ENCODE measurements around the gene SLTM.
"Not testable (repeated sequence)": the region's sequence is repeated elsewhere in the genome, so short reads cannot be mapped to it uniquely, and the experiment has no call there.

Gene SLTM

DNA sequence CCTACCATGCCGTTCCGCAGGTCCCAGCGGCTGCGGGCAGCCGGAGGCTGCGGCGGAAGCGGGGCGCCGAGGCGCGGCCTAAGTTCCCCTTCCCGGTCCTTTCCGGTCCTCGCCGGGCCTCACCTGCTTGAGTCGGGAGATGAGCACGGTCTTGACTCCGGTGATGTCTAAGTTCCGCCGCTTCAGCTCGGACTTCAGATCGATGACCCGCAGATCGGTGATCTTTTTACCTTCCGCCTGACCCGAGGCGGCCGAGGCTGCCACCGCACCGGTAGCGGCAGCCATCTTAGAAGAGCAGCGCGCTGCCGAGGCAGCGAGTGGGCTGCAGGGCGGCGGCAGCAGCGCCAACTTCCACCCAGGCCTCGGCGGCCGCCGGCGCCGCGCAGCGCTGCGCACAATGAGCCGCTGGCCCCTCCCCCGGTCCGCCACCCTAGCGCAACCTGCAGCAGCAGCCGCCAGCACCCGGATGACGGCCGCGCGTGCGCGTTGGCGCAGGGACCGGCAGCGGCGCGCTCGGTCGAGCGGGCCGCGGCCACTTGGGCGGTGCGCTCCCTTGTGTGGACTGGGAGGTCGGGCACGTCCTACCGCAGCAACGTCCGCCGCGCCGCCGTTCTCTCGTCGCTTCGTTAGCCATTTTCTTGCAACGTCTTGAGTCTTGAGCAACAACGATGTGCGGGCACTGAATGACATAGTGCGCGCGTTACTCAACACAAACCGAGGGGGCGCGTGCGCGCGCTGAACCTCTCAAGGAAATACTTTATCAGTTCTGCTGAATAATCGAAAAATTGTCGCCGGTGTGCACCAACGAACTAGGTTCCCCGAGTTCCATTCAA is at the start of gene SLTM:
SLTM (minus strand) TSS at position 399 of the 833 bp plus-strand sequence; CDS start at position 285, 114 bp downstream.
- peak; percentile 97 for DNase-seq (ENCODE audit: low spot score)

DNA sequence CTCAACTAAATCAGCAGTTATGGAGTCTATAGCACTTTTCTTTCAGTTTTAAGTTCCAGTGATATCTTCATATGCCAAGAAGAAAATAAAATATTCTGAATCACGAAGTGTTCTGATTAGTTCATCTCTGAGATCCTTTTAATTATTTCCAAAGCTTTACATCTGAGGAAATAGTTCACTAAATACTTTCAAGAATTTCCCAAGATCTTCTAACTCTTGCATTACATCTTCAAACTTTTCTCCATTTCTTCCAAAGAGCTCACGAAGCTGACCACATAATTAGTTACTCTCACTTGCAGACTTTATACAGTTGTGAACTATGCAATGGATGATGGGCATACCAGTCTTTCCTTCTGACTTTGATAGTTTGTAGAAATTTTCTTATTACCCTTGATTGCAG is 49.8 kb upstream of the SLTM start:
- no peak for DNase-seq (ENCODE audit: low spot score)

DNA sequence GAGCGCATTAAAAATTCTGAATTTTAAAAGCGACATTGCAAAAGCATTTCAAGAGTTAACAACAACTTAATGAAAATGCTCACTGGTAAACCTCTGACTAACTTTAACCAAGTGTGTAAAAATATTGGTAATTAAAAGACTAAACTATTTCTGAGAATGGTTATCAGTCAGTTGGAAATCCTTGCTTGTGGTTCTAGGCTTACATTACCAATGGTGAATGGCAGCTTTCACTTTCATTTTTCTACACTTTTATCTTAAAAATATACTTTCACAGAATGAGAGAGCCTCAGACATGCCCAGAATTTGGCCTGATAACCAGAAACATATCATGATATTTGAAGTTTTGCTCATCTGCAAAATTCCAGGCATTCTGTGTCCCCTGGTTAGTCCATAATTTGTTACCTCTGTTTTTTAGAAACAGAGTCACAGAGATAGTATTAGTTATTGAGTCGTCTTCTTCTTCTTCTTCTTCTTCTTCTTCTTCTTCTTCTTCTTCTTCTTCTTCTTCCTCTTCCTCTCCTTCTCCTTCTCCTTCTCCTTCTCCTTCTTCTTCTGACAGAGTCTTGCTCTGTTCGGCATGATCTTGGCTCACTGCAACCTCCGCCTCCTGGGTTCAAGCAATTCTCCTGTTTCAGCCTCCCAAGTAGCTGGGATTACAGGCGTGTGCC is 48.5 kb upstream of the SLTM start:
- no peak for DNase-seq (ENCODE audit: low spot score)

DNA sequence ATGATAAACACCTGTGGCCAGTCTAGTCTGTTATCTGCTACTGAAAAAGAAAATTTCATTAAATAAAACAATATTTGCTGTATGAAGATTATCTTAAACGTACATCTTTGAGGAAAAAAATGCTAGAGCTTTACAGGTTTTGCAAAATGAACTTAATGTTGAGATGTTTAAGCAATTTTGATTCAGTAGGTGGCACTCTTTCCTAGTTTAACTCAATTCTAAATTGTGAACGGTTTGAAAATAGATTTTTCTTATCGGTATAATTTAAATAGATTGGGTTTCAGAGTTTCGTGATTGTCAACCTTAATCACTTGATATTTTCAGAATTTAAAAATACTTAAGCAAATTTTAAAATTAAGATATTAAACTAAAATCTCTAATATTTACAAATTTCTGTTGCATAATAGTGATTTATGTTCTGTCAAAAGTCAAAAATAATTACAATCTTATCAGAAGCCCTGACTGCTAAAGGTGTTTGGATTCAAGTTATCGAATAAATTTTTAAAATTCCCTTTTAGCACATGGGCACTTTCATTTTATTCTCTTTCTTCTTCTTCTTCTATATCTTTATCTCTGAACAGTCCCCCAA is 47.0 kb upstream of the SLTM start:
- no peak for DNase-seq (ENCODE audit: low spot score)

DNA sequence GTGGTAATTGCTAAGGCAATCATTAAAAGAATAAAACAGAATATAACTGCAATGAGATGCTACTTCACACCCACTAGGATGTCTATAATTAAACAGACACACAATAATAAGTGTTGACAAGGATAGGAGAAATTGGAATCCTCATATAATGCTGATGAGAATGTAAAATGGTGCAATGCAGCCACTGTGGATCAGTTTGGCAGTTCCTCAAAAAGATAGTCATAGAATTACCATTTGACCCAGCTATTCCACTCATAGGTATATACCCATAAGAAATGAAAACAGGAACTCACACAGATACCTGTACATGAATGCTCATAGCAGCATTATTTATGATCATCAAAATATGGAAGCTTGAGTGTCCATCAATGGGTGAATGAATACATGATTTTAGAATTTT is 44.4 kb upstream of the SLTM start:
- no peak for DNase-seq (ENCODE audit: low spot score)

DNA sequence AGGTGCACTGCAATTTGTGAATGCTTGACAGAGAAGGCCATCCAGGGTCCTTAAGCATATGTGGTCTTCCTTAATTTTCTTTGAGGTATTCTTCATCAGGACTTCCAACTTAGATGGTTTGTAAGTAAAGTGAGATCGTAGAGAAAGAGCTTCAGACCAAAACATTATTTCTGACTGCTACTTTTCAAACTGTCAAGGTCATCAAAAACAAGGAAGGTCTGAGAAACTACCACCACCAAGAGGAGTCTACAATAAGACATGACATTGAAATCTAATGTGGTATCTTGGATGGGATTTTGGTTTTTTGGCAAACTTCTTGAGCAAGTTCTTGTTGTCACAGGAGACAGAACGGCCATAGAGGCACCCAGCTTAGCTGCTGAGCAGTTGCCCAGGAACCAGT is 34.0 kb upstream of the SLTM start:
- DNase-seq (ENCODE audit: low spot score), result no peak

DNA sequence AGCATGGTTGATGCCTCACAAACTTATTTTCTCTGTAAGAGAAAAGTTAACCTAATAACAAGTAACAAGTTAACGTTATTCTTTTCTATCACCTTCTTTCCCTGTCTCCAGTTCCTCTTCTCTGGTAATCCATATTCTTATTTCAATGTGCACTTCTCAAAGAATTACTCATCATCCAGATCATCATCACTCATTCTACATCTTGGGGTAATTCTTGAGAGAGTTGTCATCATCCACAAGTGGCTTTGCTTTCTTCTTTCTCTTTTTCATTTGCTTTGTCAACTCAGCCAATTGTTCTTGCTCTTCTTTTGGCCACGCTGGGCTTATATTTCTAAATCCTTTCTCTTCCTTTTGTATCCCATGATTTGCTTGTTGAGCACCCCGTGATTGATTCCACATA is 33.2 kb upstream of the SLTM start:
- no peak for DNase-seq (ENCODE audit: low spot score)

DNA sequence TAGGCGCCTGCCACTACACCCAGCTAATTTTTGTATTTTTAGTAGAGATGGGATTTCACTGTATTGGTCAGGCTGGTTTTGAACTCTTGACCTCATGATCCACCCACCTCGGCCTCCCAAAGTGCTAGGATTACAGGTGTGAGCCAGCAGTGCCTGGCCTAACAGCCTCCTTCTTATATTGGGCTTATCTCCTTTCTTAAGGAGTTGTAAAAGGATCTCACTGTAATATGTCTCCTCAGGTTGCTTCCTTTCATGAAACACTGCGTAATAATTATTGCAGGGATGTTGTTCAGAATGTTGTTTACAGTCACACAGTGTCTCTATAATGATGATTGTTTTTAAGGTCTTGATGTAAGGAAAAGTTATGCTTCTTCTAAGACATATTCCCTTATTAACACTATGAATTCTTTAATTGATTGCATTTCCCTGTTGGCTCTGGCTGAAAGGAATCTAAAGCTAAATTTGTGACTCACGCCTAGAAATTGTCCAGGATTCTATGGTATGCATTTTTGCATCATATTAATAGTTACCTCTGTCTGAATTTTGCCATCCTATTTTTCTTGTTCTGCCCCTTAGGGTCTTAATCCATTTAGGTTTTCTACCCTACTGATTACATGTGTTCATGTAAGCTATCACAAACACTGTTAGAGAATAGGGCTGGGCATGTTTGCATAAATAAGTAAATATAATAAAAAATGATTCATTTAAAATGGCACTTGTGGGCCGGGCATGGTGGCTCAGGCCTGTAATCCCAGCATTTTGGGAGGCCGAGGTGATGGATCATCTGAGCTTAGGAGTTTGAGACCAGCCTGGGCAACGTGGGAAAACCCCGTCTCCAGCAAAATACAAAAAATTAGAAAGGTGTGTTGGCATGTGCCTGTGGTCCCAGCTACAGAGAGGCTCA is 29.4 kb upstream of the SLTM start:
- DNase-seq (ENCODE audit: low spot score), result no peak

DNA sequence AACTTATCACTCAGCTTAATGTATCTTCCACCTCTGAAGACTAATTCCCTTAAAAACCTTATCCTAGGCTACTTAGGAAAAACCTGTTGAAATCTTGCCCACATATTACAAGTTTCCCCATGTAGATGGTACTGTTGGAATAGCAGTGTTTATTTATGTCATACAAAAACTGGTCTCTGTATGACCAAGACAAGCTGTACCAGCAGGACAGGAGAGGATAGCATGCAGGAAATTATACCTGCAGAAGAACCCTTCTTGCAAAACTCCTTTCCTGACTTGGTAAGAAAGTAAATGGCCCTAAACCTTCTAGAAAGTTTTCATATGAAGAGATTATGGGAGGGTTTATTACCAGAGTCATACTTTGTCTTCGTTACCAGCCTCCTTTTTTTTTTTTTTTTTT is 28.7 kb upstream of the SLTM start:
- no peak for DNase-seq (ENCODE audit: low spot score)

DNA sequence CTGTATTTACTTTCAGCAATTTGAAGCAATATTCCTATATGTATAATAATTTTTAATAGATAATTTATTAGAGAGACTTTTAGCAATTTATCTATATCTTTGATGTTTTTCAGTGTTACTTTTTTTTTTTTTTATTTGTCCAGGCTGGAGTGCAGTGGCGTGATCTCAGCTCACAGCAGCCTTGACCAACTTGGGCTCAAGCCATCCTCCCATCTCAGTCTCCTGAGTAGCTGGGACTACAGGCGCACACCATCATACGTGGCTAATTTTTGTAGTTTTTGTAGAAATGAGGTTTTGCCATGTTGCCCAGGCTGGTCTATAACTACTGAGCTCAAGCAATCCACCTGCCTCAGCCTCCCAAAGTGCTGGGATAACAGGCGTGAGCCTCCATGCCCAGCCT is 25.3 kb upstream of the SLTM start:
- DNase-seq (ENCODE audit: low spot score), result no peak

DNA sequence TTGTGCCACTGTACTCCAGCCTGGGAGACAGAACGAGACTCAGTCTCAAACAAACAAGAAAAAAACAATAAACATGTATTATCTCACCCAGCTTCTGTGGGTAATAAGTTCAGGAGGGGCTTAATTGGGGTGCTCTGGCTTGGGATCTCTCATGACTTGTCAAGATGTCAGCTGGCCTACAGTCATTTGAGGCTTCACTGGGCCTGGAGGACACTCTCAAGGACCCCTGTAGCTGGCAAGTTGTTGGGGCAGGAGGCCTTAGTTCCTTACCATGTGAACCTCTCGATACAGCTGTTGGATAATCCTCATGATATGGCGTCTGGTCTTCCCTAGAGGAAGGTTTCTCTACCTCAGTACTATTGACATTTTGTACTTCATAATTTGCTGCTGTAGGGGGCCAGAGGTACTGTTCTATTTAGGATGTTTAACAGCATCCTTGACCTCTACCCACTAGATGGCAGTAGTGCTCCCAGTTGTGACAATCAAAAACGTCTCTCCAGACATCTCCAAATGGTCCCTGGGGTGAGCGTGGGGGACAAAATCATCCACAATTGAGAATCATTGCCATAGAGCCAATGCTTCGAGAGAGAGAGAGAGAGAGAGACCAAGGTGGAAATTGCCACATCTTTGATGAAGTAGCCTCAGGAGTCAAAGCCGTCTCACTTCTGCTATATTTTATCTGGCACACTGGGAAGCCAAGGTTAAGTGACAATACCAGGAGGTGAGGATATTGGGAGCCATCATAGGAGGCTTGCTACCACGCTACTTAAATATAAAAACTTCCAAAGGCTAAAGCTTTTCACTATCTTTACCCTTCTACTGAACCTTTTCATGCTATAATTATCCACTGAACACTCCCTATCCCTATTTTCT is 23.9 kb upstream of the SLTM start:
- peak; percentile 44 for DNase-seq (ENCODE audit: low spot score)

DNA sequence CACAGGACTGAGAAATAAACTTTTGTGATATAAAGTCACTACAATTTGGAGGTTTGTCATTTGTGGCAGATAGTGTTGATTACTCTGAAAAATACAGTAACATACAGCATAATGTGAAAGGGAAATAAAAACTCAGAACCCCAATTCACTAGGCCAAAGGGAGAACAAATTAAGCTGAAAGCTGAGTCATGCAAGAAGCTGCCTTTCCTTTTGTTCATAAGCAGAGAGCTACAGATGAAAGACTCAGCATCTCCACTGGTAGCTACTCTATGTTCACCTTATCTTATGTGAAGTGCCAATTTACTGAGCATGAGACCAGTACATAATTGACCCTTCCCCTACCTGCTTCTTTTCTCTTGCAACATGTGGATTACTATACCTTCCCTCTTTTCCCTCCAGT is 19.3 kb upstream of the SLTM start:
- DNase-seq (ENCODE audit: low spot score), result no peak

DNA sequence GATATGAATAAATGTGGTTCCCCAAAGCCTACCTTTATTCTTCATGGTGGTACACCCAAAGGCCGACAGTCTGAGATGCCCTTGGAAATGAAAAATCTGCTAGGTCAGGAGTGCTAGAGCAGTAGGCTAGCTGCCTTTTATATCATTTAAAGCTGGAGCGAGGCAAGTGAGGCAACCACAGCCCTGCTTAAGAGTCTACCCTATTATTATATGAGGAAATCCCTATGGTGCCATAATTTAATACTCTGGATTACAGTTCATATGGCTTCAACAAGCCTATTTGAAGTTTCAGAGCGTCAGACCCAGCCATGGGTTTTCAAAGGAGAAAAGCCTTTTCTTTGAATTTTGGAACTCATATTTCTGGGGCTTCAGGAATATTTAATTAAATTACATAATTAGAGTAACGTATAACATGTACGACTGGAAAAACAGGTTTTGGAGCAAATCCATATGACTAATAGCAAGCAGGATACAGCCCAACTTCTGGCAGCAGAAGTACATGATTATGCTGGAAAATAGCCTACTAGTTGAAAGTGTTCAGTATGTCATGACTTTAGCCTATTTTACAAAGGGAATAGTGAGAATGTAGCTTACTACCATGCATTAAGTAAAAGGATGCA is 18.0 kb upstream of the SLTM start:
- DNase-seq (ENCODE audit: low spot score), result peak; percentile 33

DNA sequence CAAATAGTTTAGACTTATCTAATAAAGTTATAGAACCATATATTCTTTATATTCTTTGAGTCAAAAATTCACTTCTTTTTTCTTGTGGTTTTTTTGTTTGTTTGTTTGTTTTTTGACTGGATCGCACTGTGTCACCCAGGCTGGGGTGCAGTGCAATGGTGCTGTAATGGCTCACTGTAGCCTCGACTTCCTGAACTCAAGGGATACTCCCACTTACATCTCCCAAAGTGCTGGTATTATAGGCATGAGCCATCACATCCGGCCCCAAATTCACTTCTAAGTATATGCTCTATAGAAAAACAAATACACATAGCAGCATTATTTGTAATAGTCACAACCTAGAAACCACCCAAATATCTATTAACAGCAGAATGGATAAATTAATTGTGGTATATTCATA is 13.7 kb upstream of the SLTM start:
- DNase-seq (ENCODE audit: low spot score), result no peak

DNA sequence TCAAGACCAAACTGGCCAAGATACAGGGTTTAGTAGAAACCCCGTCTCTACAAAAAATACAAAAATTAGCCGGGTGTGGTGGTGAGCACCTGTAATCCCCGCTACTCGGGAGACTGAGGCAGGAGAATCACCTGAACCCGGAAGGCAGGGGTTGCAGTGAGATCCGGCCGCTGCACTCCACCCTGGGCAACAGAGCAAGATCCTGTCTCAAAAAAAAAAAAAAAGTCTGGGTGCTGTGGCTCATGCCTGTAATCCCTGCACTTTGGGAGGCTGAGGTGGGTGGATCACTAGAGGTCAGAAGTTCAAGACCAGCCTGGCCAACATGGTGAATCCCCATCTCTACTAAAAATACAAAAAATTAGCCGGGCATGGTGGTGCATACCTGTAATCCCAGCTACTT is 1.5 kb upstream of the SLTM start:
- DNase-seq (ENCODE audit: low spot score), result not testable (repeated sequence)

DNA sequence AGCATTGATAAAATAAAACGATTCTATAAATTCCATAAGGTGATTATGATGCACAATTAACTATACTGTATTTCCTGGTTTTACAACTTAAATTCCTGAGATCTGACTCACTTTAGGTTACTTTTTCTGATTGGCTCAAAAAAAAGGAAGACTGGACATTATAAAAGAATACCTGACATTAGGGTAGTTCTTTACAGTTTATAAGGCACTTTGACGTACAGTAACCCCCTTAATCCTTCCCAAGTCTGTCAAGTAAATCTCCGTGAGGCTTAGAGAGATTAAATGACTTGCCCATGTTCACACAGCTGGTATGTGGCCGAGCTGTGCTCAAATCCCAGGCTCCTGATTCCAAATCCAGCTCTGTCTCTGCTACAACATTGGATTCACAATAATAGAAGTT is 1.0 kb upstream of the SLTM start:
- no peak for DNase-seq (ENCODE audit: low spot score)

DNA sequence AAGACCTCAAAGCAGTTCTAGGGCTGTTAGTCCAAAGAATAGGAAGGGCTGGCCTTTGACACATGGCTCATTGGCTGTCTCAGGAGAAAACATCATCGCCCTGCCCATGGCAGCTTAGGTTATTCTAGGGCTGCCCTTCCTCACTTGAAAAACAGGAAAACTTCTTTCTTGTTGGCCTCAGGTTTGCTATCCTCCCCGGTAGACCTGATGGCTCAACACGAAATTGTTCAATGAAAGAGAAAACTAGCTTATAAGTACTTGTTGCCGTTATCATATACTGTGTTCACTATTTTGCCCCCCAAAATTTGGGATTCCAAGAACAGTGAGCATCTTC is 602 bp upstream of the SLTM start:
- DNase-seq (ENCODE audit: low spot score), result no peak

DNA sequence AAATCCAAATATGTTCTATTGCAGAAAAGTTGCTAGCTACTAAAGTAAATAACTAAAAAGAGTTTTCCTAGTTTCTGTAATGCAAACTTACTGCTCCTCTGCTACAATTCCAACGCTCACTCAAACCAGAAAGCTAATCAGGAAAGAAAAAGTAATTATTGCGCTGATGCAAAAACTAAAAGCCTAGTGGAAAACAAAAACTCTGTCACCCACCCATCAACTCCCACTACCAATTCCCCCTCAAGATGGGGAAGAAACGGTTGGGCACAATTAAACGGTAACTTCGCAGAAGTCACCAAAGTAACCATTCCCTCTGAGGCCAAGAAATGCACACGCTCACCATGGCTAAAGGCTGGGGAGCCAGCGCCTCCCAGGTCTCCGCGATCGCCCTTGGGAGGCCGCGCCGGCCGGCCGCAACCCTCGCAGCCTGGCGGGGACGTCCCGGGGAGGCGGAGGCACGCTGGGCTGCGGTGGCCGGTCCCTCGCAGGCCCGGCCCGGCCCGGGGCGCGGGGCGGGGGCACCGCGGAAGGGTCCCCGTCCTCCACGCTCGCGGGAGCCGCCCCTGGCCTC is 684 bp downstream of the SLTM start:
- peak; percentile 58 for DNase-seq (ENCODE audit: low spot score)

DNA sequence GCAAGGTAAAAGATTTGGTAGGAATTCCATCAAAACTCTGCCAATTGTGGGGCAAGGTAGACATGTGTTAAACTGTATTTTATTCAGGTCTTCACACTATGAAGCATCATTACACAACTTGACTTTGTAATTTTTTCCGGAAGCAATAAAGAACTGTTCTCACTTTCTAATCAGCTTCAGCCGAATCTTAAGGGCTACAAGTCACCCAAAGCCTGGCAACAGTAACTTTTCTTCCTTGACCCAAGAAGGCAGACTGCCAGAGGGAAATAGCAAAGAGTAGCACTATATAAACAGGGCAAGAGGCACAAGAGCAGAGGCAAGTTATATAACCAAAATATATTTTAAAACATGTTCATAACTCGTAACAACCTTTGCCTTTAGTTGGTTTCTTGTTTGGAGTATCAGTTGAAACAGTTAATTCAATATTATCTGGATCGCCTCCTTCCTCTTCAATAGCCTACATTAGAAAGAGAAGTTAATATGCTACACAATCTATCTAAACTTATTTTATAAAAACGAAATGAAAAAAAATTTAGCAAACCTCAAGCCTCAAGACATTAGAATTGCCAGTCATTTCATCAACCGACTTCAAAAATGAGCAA is 1.4 kb downstream of the SLTM start:
- DNase-seq (ENCODE audit: low spot score), result peak; percentile 56

DNA sequence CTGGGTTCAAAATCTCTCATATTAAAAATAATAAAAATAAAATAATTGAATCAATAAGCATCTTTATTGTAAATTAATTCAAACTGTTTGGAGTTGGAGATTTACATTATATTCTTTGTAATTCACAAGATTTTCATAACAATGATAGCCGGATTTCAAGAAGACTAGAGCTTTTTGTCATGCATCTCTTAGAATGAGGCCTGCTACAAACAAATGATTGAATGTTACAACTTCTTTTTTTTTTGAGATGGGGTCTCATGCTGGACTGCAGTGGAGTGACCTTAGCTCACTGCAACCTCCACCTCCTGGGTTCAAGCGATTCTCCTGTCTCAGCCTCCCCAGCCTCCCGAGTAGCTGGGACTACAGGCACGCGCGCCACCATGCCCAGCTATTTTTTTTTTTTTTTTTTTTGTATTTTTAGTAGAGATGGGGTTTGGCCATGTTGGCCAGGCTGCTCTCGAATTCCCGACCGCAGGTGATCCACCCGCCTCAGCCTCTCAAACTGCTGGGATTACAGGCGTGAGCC is 3.5 kb downstream of the SLTM start:
- DNase-seq (ENCODE audit: low spot score), result no peak

Data from AG08396 (cell line).